Measurements from ENCODE around the gene TNRC6B.

DNA sequence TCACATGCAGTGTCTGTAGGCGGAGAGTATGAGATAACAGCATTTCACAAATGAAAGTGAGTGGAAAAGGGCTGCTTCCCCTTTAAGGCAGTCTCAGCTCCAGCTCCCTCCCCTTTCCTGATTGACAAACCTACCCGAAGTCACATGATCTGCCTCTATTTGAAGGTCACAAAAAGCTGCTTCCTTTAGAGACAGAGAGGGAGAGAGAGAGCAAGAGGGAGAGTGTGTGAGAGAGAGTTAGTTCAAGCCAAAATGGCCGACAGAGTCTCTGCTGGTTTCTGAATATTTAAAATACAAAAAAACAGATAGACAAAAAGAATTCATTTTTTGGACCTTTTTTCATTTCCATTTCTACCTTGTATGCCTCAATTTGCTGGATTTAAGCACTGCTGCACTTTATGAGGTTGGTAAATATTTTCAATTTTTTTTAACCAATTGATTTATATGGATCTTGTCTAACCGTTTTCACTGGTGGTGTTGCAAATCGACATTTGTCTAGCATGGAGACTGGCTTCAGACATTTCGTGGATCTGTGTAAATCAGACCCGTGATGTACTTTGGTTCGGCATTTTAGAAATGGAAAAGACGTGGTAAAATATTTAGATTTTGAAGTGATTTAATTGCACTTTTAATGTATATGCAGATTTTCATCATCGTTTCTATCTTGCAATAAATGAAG, at the start of gene TNRC6B:
- TF ChIP-seq CTCF (IDR thresholded peaks at IDR 0.05; ENCODE audit: poor library complexity) (no peak), EZH2 (IDR thresholded peaks at IDR 0.05; ENCODE audit: borderline replicate concordance) (no peak), EZH2phosphoT487 (IDR thresholded peaks at IDR 0.05; ENCODE audit: low read depth, severe bottlenecking, unreplicated experiment) (no peak)
